DND-41 (cell line): Measurements from ENCODE around the gene DENND10.
A peak's percentile ranks its signal among the peaks of the same experiment; 100 is the strongest.

Experiments
- ATAC-seq: fragments of 200-7000 bp; cut with Tn5 transposase; 3 replicates; pipeline ENCODE4 v1.9.1; 2021; ENCODE audit warnings: low read depth; ENCODE audit not compliant: insufficient read depth
- DNase-seq: peaks from one replicate; pipeline ENCODE4 v3.0.0-alpha.2; 2020
- H2AFZ ChIP-seq: 2 replicates; pipeline ENCODE4 v1.6.0; 2012; ENCODE audit warnings: low read depth, low read length
- H3K27ac ChIP-seq: 2 replicates; pipeline ENCODE4 v1.5.1; 2012; ENCODE audit warnings: low read length, inconsistent platforms
- H3K27me3 ChIP-seq: fragments of 200-600 bp; sonication (generic); 2 replicates; pipeline ENCODE4 v1.6.0; 2012; ENCODE audit warnings: low read length, mild to moderate bottlenecking, inconsistent platforms; ENCODE audit not compliant: insufficient read depth, poor library complexity
- H3K36me3 ChIP-seq: 2 replicates; pipeline ENCODE4 v1.5.1; 2012; ENCODE audit warnings: low read length, inconsistent platforms; ENCODE audit not compliant: insufficient read depth
- H3K4me1 ChIP-seq: 2 replicates; pipeline ENCODE4 v1.5.1; 2012; ENCODE audit warnings: mild to moderate bottlenecking, low read length; ENCODE audit not compliant: insufficient read depth
- H3K4me2 ChIP-seq: 2 replicates; pipeline ENCODE4 v1.6.0; 2012; ENCODE audit warnings: mild to moderate bottlenecking, moderate library complexity, low read length, inconsistent platforms; ENCODE audit not compliant: insufficient read depth
- H3K4me3 ChIP-seq, 2 experiments: fragments of 200-600 bp in 1 of 2; shearing (Covaris generic) in 1 of 2; 2 replicates each; pipeline ENCODE4 v1.5.1; 2012 to 2016; ENCODE audit warnings: inconsistent platforms in 2 of 2, low read length in 2 of 2, mild to moderate bottlenecking in 2 of 2, low read depth in 1 of 2, moderate library complexity in 1 of 2
- H3K79me2 ChIP-seq: 2 replicates; pipeline ENCODE4 v1.6.0; 2012; ENCODE audit warnings: low read length, inconsistent platforms; ENCODE audit not compliant: insufficient read depth
- H3K9ac ChIP-seq: 2 replicates; pipeline ENCODE4 v1.6.0; 2012; ENCODE audit warnings: low read depth, mild to moderate bottlenecking, inconsistent platforms, low read length, moderate library complexity
- H3K9me3 ChIP-seq: 2 replicates; pipeline ENCODE4 v1.5.1; 2012; ENCODE audit warnings: low read length, moderate library complexity, mild to moderate bottlenecking, inconsistent platforms; ENCODE audit not compliant: insufficient read depth, severe bottlenecking
- H4K20me1 ChIP-seq: 2 replicates; pipeline ENCODE4 v1.6.0; 2012; ENCODE audit warnings: low read length; ENCODE audit not compliant: insufficient read depth
- CTCF ChIP-seq: IDR thresholded peaks from 2 replicates; pipeline ENCODE4 v1.5.1; 2012; ENCODE audit warnings: borderline replicate concordance, low read length, moderate library complexity, mild to moderate bottlenecking; ENCODE audit not compliant: poor library complexity, severe bottlenecking; ENCODE audit errors: extremely low read depth
- EZH2 ChIP-seq: IDR thresholded peaks from 3 replicates; pipeline ENCODE4 v1.6.1; 2012; ENCODE audit warnings: borderline replicate concordance, low read depth, mild to moderate bottlenecking, moderate library complexity, low read length, inconsistent platforms; ENCODE audit not compliant: severe bottlenecking

Gene DENND10

GRCh38 chr10:119131512-119132240 is 27.8 kb downstream of the DENND10 start:
- DNase-seq (peak; percentile 89), ATAC-seq (peak; percentile 92)

GRCh38 chr10:119132521-119133345 is 28.8 kb downstream of the DENND10 start:
- Histone ChIP-seq H3K9ac (peak overlapping the region; percentile 88), H3K4me3 (peak overlapping the region in 1 of 2 experiments; percentile 36; a peak in 1 of 4 replicates), H3K4me1 (peaks cover 89% of the 10 kb centered on the region), H3K36me3 (peaks cover 69% of the 10 kb centered on the region), H2AFZ (no peak overlapping the region), H3K27ac (peak overlapping the region; percentile 100), H4K20me1 (no peaks in the 10 kb centered on the region), H3K9me3 (no peaks in the 10 kb centered on the region), H3K79me2 (peaks cover 46% of the 10 kb centered on the region), H3K27me3 (no peaks in the 10 kb centered on the region), H3K4me2 (peak overlapping the region; percentile 52)
- peak; percentile 42 for DNase-seq
- TF ChIP-seq CTCF (no peak), EZH2 (no peak)
- no peak for ATAC-seq

More at GRCh38 chr10:119131512-119132240, 27.8 kb downstream of the DENND10 start:
- H4K20me1 ChIP-seq = no peaks in the 10 kb centered on the region
- peaks cover 48% of the 10 kb centered on the region for H3K79me2 ChIP-seq
- H3K9ac ChIP-seq = peak overlapping the region; percentile 88
- peaks cover 86% of the 10 kb centered on the region for H3K4me1 ChIP-seq
- H2AFZ ChIP-seq = 0 out of 2 replicates have a peak overlapping the region, but pooled peaks have one; percentile 33
- H3K27me3 ChIP-seq = no peaks in the 10 kb centered on the region
- no peak for TF ChIP-seq CTCF
- TF ChIP-seq EZH2 = no peak
- H3K27ac ChIP-seq = peak overlapping the region; percentile 100
- H3K9me3 ChIP-seq = no peaks in the 10 kb centered on the region
- H3K4me2 ChIP-seq = peak overlapping the region; percentile 52
- H3K36me3 ChIP-seq = peaks cover 72% of the 10 kb centered on the region
- peak overlapping the region; percentile 16 to 41; a peak in 3 of 4 replicates for H3K4me3 ChIP-seq

DNA sequence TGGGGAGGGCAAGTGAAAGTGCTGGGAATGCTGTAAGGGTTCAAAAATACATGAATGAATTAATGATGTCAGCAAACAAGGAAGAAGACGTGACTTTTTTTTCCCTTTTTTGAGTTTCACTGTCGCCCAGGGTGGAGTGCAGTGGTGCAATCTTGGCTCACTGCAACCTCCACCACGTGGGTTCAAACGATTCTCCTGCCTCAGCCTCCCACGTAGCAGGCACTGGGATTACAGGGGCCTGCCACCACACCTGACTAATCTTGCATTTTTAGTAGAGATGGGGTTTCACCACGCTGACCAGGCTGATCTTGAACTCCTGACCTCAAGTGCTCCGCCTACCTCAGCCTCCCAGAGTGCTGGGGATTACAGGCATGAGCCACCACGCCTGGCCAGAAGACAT is 30.0 kb downstream of the DENND10 start:
- peak overlapping the region; percentile 52 for H3K4me2 ChIP-seq
- no peak for DNase-seq
- peaks cover 45% of the 10 kb centered on the region for H3K79me2 ChIP-seq
- H3K9me3 ChIP-seq = no peaks in the 10 kb centered on the region
- peak overlapping the region; percentile 88 for H3K9ac ChIP-seq
- H3K4me3 ChIP-seq = peak overlapping the region in 1 of 2 experiments; percentile 36; a peak in 1 of 4 replicates
- ATAC-seq = no peak
- no peaks in the 10 kb centered on the region for H3K27me3 ChIP-seq
- no peak for TF ChIP-seq CTCF
- TF ChIP-seq EZH2 = no peak
- peaks cover 89% of the 10 kb centered on the region for H3K4me1 ChIP-seq
- no peak overlapping the region for H2AFZ ChIP-seq
- no peaks in the 10 kb centered on the region for H4K20me1 ChIP-seq
- peaks cover 70% of the 10 kb centered on the region for H3K36me3 ChIP-seq
- H3K27ac ChIP-seq = peak overlapping the region; percentile 100
